Liver (tissue), 9 donors: ENCODE results near the gene ADAM19. TPM values are rescaled to one million over a fixed set of nuclear protein-coding genes. Genes with fewer than 3 reads are reported as not detected.

Experiments
- DNase-seq: peaks from one replicate; pipeline ENCODE4 v3.0.0-alpha.2; 2017; ENCODE audit warnings: low spot score
- H3K27ac ChIP-seq, 2 donors: one replicate each; pipeline ENCODE4 v1.7.0; 2013; ENCODE audit warnings: inconsistent platforms in 2 of 2, low read length in 2 of 2, control low read depth in 1 of 2, low read depth in 1 of 2, mild to moderate bottlenecking in 1 of 2
- H3K27me3 ChIP-seq, 4 donors: one replicate each; pipeline versions ENCODE4 v1.6.1 to v1.7.0; 2013; ENCODE audit warnings: low read length in 3 of 4, inconsistent platforms in 1 of 4, mild to moderate bottlenecking in 1 of 4, moderate library complexity in 1 of 4; ENCODE audit not compliant: control insufficient read depth in 4 of 4, insufficient read depth in 4 of 4
- H3K36me3 ChIP-seq, 4 donors: one replicate each; pipeline versions ENCODE4 v1.6.1 to v1.7.0; 2013; ENCODE audit warnings: low read length in 3 of 4, mild to moderate bottlenecking in 3 of 4, low read depth in 1 of 4, moderate library complexity in 1 of 4; ENCODE audit not compliant: control insufficient read depth in 4 of 4, insufficient read depth in 3 of 4
- H3K4me1 ChIP-seq, 4 donors: one replicate each; pipeline versions ENCODE4 v1.6.1 to v1.7.0; 2013; ENCODE audit warnings: low read length in 3 of 4, mild to moderate bottlenecking in 3 of 4, moderate library complexity in 1 of 4; ENCODE audit not compliant: control insufficient read depth in 4 of 4, insufficient read depth in 4 of 4
- H3K4me3 ChIP-seq, 3 donors: one replicate each; pipeline versions ENCODE4 v1.6.1 to v1.7.0; 2013; ENCODE audit warnings: low read length in 3 of 3, control low read depth in 1 of 3, low read depth in 1 of 3, mild to moderate bottlenecking in 1 of 3
- H3K9ac ChIP-seq, 2 donors: one replicate each; pipeline ENCODE4 v1.7.0; 2013; ENCODE audit warnings: low read length in 2 of 2, mild to moderate bottlenecking in 2 of 2, moderate library complexity in 2 of 2, control low read depth in 1 of 2, low read depth in 1 of 2
- H3K9me3 ChIP-seq, 4 donors: one replicate each; pipeline versions ENCODE4 v1.6.1 to v1.7.0; 2013; ENCODE audit warnings: low read length in 3 of 4; ENCODE audit not compliant: control insufficient read depth in 4 of 4
- ATF3 ChIP-seq: IDR thresholded peaks from 2 replicates; pipeline ENCODE4 v1.6.1; 2016; ENCODE audit warnings: antibody characterized with exemption
- CTCF ChIP-seq: fragments of 150-350 bp; IDR thresholded peaks from 2 replicates; pipeline ENCODE4 v1.5.1; 2017; ENCODE audit warnings: improper control_type of control experiment, low read depth, low read length; ENCODE audit not compliant: missing input control
- EGR1 ChIP-seq, 2 donors: IDR thresholded peaks; 2 replicates each; pipeline ENCODE4 v1.6.1; 2016 to 2018; ENCODE audit warnings: antibody characterized with exemption in 2 of 2, low read depth in 2 of 2
- FOXA1 ChIP-seq: IDR thresholded peaks from 2 replicates; pipeline ENCODE4 v1.6.1; 2016; ENCODE audit warnings: antibody characterized with exemption
- FOXA2 ChIP-seq: IDR thresholded peaks from 2 replicates; pipeline ENCODE4 v1.6.1; 2016; ENCODE audit warnings: antibody characterized with exemption
- GABPA ChIP-seq, 2 donors: IDR thresholded peaks in 1 of 2; conservative IDR thresholded peaks in 1 of 2; 2 replicates each; pipeline ENCODE4 v1.6.1; 2016; ENCODE audit warnings: antibody characterized with exemption in 2 of 2, mild to moderate bottlenecking in 1 of 2, moderate library complexity in 1 of 2
- HNF4G ChIP-seq: IDR thresholded peaks from 2 replicates; pipeline ENCODE4 v1.6.1; 2016; ENCODE audit warnings: antibody characterized with exemption
- JUND ChIP-seq, 2 donors: IDR thresholded peaks; 2 replicates each; pipeline ENCODE4 v1.6.1; 2016; ENCODE audit warnings: antibody characterized with exemption in 2 of 2
- MAX ChIP-seq: IDR thresholded peaks from 2 replicates; pipeline ENCODE4 v1.6.1; 2016; ENCODE audit warnings: antibody characterized with exemption
- NR2F2 ChIP-seq: IDR thresholded peaks from 2 replicates; pipeline ENCODE4 v1.6.1; 2016; ENCODE audit warnings: antibody characterized with exemption
- RAD21 ChIP-seq, 2 donors: IDR thresholded peaks; 2 replicates each; pipeline ENCODE4 v1.6.1; 2016; ENCODE audit warnings: antibody characterized with exemption in 2 of 2, mild to moderate bottlenecking in 2 of 2
- REST ChIP-seq: IDR thresholded peaks from 2 replicates; pipeline ENCODE4 v1.6.1; 2016; ENCODE audit warnings: antibody characterized with exemption, mild to moderate bottlenecking
- RXRA ChIP-seq, 2 donors: IDR thresholded peaks; 2 replicates each; pipeline ENCODE4 v1.6.1; 2017 to 2018; ENCODE audit warnings: antibody characterized with exemption in 2 of 2, mild to moderate bottlenecking in 1 of 2
- SP1 ChIP-seq: IDR thresholded peaks from 2 replicates; pipeline ENCODE4 v1.6.1; 2018; ENCODE audit warnings: antibody characterized with exemption, mild to moderate bottlenecking
- TAF1 ChIP-seq: conservative IDR thresholded peaks from 2 replicates; pipeline ENCODE4 v1.6.1; 2016; ENCODE audit warnings: antibody characterized with exemption, mild to moderate bottlenecking
- YY1 ChIP-seq: IDR thresholded peaks from 2 replicates; pipeline ENCODE4 v1.6.1; 2016; ENCODE audit warnings: antibody characterized with exemption, mild to moderate bottlenecking
- ZBTB33 ChIP-seq: IDR thresholded peaks from 2 replicates; pipeline ENCODE4 v1.6.1; 2016; ENCODE audit warnings: antibody characterized with exemption
- WGBS: extraction: QIAGEN DNeasy Blood & Tissue Kit; methylation state at CpG from one replicate; pipeline ENCODE4 v1.1.7; 2013; 5-methylcytosine and 5-hydroxymethylcytosine counted together
- polyA plus RNA-seq, 2 donors: library from polyadenylated mRNA; stranded (reverse) in 1 of 2; unstranded in 1 of 2; fragments of 200-250 nt in 1 of 2; fragments of >200 nt in 1 of 2; fragmentation: Nextera tagmentation in 1 of 2; extraction: Ambion mirVana in 1 of 2; gene quantifications; one replicate each; pipeline versions ENCODE4 v1.2.1 to v1.2.3, GENCODE V29; 2013 to 2015
- total RNA-seq, 2 donors: library from RNA; depleted of rRNA; stranded (reverse); fragments of >200 nt; gene quantifications; one replicate each; pipeline ENCODE4 v1.2.3, GENCODE V29; 2014
- donor health status: healthy.
- donor health status: healthy.
- donor health status: healthy.
- donor health status: healthy.
- donor health status: healthy.

The ADAM19 gene
- total and polyA plus RNA-seq, 4 donors = 2.4 to 7.1 (median 2.9) TPM

- TF ChIP-seq REST = peak; percentile 48
- peak; percentile 94 for TF ChIP-seq ATF3
- peak; percentile 29 for TF ChIP-seq FOXA2
- TF ChIP-seq SP1 = peak; percentile 89
These were observed 54.5 kb downstream of the ADAM19 start (continued) for GRCh38 chr5:157520911-157521703.

- no peak for DNase-seq
- TF ChIP-seq ATF3 = no peak
- no peak for TF ChIP-seq MAX
- TF ChIP-seq ZBTB33 = no peak
- no peak for TF ChIP-seq SP1
- no peak for TF ChIP-seq EGR1 (IDR thresholded peaks at IDR 0.05; ENCODE audit: low read depth in 2 of 2)
- no peak for TF ChIP-seq CTCF
- TF ChIP-seq REST = no peak
- TF ChIP-seq GABPA (IDR thresholded peaks at IDR 0.05 in 1 of 2, conservative IDR thresholded peaks at IDR 0.05 in 1 of 2) = no peak
- no peak for TF ChIP-seq RXRA (IDR thresholded peaks at IDR 0.05)
- TF ChIP-seq TAF1 = no peak
- no peak for TF ChIP-seq RAD21 (IDR thresholded peaks at IDR 0.05)
- TF ChIP-seq HNF4G = no peak
- no peak for TF ChIP-seq FOXA1
- no peak for TF ChIP-seq YY1
- TF ChIP-seq NR2F2 = no peak
- TF ChIP-seq FOXA2 = no peak
- TF ChIP-seq JUND (IDR thresholded peaks at IDR 0.05) = no peak
- H3K9ac ChIP-seq = no peak overlapping the region
- H3K4me1 ChIP-seq = peaks cover 0 to 3% (median 1%) of the 10 kb centered on the region in 4 donors
- no peaks in the 10 kb centered on the region for H3K9me3 ChIP-seq
- no peak overlapping the region for H3K27ac ChIP-seq
- H3K36me3 ChIP-seq = peaks cover 0 to 3% (median 0%) of the 10 kb centered on the region in 4 donors
- no peak overlapping the region for H3K4me3 ChIP-seq
- 93% methylated on average over 9 of the region's 9 CpGs for WGBS
- no peaks in the 10 kb centered on the region for H3K27me3 ChIP-seq
These were observed 55.9 kb downstream of the ADAM19 start for GRCh38 chr5:157519579-157520253.
